ENCODE results near the gene CDK6.

Gene CDK6

GRCh38 chr7:92636018-92636560 lies 200.3 kb downstream of the CDK6 start:
- DNase-seq = no peak

- DNase-seq = no peak
Measured at GRCh38 chr7:92635538-92635937, 200.8 kb downstream of the CDK6 start.

DNA sequence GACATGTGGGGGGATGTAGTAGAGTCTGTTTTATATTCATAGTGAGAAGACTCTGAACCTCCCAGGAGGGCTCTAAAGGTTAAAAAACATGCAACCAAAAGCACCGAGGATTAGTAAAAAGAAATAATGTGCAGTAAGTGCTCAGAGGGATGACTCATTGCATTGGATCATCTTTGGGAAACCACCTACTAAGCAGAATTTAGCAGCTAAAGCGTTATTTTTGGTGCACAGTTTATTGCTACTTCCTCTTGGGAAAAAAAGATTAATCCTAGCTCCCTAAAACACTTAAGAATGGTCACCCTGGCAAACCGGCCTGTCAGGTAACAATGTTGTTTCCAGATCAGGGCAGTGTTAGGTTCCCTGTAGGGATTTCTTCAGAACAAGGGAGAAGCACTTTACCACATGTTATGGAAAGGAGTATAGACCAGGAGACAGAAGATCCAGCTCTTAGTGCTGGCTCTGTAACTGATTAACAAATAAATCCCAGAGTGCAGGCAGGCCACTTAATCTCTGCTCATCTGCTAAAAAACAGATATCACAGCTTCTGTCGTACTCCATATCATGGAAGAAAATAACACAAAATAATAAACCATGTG lies 201.4 kb downstream of the CDK6 start:
- no peak for DNase-seq

GRCh38 chr7:92634205-92634604 lies 202.2 kb downstream of the CDK6 start:
- no peak for DNase-seq

DNA sequence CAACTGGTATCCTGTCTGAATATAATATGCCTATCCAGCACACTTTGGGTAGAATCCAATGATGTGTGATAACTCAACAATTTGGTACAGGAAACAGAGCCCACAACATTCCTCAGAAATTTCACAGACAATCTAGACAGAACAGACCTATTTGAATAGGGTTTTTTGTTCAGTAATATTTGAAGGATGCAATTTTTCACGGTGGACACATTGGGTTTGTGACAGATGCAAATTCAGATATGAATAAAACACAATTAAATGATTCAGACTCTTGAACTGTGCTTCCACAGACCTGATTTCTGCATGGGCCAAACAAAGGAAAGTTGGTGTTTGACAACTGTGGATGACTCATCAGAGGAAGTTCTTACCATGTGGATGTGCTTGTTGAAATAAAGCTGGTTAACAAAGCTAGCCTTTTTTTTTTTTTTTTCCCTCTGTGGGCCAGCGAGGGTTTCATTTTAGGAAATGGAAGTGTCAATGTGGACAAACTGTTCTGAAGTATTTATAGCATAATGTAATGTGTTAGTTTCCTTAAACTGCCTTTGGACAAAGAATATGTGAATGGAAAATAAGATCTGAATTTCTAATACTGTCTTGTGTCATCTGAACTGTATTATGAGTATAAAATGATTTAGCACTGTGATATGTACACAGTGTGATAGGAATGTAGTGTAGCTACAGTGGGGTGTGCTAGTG lies 203.0 kb downstream of the CDK6 start:
- DNase-seq = peak; percentile 37

DNA sequence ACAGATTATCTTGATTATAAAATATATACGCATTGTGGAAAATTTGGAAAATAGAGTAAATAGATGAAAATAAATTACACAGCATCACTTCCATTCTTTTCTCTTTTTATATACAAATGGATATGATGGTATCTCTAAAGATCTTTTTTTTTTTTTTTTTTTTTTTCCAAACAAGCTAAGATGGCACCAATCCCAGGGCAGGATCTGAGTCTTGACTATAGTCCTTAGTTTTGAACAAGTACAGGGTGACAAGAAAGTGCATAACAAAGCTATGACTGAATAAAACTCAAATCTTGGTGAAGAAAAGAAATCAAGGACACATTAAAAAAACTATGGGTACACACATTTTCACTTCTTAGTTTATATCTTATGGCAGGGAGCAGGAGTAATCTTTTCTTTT lies 203.6 kb downstream of the CDK6 start:
- DNase-seq = no peak

DNA sequence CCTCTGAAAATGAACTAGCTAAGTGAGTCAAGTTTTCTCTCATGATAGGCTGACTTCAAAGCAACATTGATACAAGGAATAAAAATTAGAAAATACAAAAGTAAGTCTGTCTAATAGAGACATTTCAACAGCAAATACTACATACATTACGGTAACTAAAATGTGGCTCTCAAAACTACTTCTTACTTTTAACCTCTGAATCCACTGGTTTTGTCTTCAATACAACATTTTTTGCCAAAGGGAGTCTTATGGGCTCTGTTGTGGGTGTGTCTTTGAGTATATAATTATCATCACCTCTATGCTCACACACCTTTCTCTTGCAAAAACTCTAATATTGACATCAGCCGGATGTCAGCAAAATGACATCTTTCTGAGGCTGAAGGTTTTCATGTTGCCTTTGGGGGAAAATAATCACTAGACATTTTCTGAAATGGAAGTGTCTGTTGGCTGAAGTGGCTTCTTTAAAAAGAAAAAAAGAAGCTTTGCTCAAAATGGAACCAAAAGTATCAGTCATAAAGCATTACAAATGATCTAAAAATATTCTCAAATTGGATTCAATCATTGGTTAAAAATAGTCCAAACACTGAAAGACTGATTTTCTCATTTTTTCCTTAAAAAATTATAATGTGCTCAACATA lies 204.4 kb downstream of the CDK6 start:
- DNase-seq = no peak

- no peak for DNase-seq
Measured at GRCh38 chr7:92631067-92631849, 205.1 kb downstream of the CDK6 start.

DNA sequence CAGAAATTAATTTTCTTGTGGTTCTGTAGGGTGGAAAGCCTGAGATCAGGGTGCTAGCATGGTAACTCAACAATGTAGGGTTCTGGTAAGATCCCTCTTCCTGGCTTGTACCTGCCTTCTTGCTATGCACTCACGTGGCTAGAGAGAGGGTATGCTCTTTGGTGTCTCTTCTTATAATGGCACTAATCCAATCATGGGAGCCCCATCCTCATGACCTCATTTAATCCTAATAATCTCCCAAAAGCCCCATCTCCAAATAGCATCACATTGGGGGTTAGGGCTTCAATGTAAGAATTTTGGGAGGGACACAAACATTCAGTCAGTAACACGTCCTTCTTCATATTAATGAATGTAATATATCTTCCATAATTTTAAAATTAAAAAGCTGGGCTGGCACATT lies 206.6 kb downstream of the CDK6 start:
- DNase-seq = no peak

DNA sequence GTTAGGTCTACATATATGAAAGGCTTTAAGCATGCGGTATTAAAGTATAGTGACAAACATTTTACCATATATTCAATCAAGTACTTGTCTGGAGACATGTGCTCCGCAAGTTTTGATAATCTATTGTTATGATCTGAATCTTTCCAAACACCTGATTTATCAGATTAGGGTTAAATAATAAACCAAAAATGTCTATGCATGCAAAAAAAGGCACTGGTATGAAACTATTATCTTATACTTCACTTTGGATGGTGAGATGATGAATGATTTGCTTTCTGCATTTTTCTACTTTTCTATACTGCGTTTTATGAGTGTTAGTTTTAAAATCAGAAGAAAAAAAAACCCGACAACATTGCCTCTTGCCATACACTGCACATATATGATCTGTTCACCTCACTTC lies 208.4 kb downstream of the CDK6 start:
- no peak for DNase-seq

- no peak for DNase-seq
Measured at GRCh38 chr7:92626281-92626809, 210.0 kb downstream of the CDK6 start.

DNA sequence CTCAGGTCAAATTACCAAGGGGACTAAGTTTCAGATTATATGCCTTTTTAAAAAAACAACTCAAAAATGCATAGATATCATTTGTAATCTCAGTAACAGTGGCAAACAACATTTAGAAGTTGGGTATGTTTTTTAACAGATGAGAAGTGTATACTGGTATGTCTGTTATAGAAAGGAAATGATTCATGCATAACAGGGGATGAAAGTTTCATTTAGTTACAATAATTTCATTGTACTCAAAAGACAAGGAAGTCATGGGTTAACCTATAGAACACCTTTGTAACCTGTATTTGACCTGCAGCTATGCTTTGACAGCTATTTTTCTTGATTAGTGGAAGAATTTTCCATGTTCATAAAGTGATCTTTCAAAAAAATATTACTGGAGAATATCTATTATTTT lies 210.8 kb downstream of the CDK6 start:
- no peak for DNase-seq

DNA sequence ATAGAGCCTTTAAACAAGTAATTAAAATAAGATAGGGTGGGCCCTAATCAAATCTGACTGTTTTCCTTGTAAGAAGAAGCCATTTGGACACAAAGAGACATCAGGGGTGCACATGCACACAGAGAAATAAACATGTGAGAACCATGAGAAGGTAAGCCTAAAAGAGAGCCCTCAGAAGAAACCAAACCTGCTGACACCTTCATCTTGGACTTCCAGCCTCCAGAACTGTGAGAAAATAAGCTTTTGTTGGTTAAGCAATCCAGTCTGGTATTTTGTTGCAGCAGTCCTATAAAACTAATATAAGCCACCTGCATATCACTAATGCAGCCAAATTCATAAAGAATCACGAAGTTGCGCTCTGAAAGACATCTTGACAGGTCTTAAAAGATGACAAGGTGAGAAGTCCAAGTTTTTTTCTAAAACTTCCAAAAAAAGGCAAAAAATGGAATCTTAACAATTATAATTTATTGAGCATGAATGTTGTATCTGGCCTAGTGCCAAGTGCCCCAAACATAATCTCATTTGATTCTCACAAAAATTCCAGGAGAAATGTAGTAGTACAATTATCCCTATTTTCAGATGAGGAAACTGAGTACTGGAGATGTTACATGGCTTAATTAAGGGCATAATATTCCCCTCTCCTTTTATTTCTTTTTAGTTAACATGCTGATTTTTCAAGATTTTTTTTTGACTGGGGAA lies 211.9 kb downstream of the CDK6 start:
- DNase-seq = no peak

DNA sequence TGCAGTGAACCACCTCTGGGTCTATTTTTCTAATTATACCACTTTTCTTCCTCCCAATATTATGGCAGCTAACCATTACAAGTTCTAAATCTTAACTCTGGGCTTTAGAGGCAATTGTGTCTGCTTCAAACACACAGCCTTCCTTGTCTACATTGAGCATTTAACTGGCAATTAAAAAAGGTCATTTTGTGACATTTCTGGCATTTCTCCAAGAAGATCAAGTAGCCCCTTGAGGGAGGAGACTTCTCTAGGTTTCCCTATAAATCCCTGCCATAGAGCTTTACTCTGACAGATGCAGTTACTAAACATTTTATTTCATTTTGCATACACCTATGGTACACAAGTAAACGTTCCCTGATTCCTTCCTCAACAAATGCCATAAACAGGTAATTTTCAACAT lies 212.8 kb downstream of the CDK6 start:
- no peak for DNase-seq

DNA sequence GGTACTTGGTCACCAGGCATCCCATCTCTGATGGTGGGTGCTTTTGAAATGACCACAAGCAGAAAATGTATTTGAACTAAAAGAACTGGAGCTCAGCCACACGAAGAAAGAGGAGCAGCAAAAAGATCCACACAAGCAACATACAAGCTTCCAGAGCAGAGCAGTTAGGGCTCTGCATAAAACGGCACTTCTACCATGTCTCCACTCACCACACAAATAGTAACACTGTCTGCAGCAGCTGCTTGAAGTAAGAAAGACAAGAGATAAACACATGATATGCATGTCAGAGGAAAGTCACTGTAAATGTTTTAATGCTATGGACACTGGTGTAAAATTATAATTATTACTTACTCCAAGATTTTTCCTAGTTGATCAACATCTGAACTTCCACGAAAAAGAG lies 213.7 kb downstream of the CDK6 start:
- DNase-seq = no peak

DNA sequence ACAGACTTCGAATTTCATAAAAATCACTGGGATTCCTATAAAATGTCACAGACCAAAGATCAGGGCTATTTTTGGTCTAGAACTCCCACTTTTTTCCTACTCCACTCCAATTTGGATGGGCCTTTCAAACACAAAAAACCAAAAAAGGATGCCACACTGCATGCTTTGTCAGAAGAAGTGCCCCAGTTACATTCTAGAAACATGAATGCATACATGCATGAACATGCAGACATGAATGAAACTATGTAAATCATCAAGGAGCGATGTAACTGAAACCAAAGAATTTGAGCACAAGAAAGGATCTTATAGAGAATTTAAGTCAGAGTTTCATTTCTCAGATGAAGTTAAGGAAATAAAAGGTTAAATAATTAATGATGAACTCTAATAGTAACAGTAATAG lies 214.3 kb downstream of the CDK6 start:
- no peak for DNase-seq

DNA sequence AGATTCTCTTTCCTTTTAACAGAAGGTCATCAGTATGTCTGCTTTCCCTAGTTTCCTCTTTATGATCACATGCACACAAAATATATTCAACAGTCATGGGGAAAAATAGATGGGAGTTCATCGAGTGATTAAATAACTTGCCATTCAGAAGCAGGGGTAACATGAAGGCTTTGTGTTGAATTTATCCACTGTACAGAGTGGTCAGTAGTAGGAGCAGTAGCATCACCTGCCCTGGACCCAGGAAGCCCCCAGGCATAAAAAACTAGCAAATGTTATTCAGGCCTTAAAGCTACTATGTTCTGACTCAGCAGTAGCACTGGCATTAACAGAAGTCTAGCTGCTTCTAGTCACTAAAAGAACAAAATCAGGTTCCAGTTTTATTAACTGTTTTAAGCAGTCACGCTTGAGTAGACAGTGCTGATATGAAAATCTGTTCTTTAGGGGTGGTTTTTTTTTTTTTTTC lies 214.8 kb downstream of the CDK6 start:
- DNase-seq = no peak

DNA sequence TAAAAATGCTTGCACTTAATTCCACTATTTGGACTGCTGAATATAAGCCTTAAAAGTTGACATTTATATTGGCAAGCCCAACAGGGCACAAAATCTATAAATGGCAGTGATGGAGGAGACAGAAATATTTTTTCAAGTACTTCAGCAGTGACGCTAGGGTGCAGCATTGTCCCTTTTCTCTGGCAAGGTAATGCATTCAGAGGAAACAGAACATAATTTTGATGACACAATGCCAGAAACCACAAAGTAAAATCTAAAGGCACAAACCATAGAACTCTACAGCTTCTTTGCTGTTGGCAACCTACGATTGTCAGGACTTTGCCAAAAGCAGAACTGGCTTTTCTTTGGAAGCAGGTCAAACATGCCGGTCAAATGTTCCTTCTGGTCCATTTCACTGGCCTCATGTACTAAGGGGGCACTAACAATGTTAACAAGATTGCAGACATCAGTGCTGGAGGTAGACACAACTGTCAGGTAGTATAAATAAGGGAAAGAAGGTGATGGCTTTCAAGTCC lies 215.3 kb downstream of the CDK6 start:
- DNase-seq = peak; percentile 85

DNA sequence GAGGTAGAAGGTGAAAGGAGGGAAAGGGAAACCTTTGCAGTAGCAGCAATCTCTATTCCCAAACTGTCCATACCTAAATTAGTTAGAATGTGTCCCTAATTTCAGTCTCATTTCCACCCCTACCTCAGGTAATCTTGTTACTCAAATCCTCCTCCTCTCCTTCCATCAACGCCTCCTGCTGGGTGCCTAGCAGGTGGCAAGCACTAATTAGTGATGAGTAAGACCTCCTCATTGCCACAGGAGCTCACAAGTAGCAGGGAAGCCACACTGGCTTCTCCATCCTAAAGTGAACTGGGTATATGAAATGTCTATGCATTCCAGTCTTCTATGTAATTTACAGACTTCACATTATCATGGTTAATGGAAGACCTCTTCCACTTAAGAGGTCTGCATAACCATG lies 220.5 kb downstream of the CDK6 start:
- DNase-seq = no peak

GRCh38 chr7:92614660-92615174 lies 221.7 kb downstream of the CDK6 start:
- DNase-seq = no peak

DNA sequence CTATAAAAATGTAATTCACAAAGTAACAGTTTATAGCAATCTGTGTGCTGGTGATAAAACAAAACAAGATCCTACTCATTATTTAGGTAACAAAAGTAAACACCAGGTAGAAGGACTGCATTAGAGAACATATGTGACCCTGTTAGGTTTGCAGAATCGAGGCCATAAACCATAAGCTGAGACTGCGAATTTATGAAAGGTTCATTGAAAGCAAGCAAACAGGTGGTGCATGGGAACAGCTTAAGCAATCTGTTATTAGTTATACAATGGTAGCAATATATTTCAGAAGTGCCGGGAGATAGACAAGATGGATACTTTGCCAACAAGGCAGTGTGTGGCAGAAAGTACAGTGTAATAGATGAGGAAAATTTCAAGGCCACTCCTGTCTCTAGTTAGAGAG lies 222.7 kb downstream of the CDK6 start:
- DNase-seq = no peak

DNA sequence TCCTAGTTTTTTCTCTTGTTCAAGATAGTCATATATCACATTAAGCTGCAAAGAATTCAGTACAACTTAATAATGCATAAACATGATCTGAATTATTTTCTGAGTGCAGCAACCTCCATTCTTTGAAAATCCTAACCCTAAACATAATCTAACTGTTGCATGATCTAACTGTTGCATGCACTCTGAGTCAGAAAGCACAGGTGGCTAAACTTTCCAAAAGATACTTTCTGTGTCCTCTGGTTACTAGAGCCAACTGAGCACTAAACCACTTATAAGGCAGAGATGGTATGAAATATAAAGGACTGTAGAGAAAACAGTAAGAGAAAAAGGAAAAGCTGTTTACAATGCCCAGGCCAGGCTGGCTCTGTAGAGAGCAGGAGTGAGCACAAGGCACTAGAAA lies 223.2 kb downstream of the CDK6 start:
- DNase-seq = no peak

Measured in CD4-positive, alpha-beta T cell treated with Interleukin-17A for 4 hours (primary cell).